Activated CD8-positive, alpha-beta memory T cell treated with anti-CD3 and anti-CD28 coated beads, Interleukin-2, amount 10 ng/mL, durations not matched to agents 7 days and 5 days (primary cell): ENCODE measurements around the gene HMCN2. TPM values are rescaled to one million over a fixed set of nuclear protein-coding genes. Genes with fewer than 3 reads are reported as not detected.

Source experiments
- ATAC-seq: fragments of 150-1000 bp; cut with Tn5 transposase; one replicate; pipeline ENCODE4 v1.10.0; 2021; ENCODE audit warnings: moderate library complexity
- CTCF ChIA-PET: fragments of 350-600 bp; sonication (Branson Sonifier 250); formaldehyde crosslinking; loops from one replicate; lab custom pipeline; 2021; ENCODE audit warnings: antibody characterized with exemption; lab: Charles Lee
- DNase-seq: peaks from one replicate; pipeline ENCODE4 v3.0.0-alpha.2; 2020
- H3K27ac Mint-ChIP-seq: one replicate; pipeline ENCODE4 v1.8.0; 2021; ENCODE audit warnings: mild to moderate bottlenecking, mixed read lengths
- H3K27me3 Mint-ChIP-seq: one replicate; pipeline ENCODE4 v1.8.0; 2021; ENCODE audit warnings: mixed read lengths
- H3K36me3 Mint-ChIP-seq: one replicate; pipeline ENCODE4 v1.8.0; 2021; ENCODE audit warnings: mild to moderate bottlenecking, mixed read lengths
- H3K4me1 Mint-ChIP-seq: one replicate; pipeline ENCODE4 v1.8.0; 2021; ENCODE audit warnings: mixed read lengths
- H3K4me3 Mint-ChIP-seq: one replicate; pipeline ENCODE4 v1.8.0; 2021; ENCODE audit warnings: mild to moderate bottlenecking, moderate library complexity, mixed read lengths
- H3K9me3 Mint-ChIP-seq: one replicate; pipeline ENCODE4 v1.8.0; 2022; ENCODE audit warnings: low read depth, mixed read lengths
- total RNA-seq, 2 experiments: library from RNA; stranded (reverse); gene quantifications; one replicate each; pipeline ENCODE4 v1.2.3, GENCODE V29; 2021

The HMCN2 gene
- total RNA-seq, 2 experiments from 2014 or later = not detected

DNA sequence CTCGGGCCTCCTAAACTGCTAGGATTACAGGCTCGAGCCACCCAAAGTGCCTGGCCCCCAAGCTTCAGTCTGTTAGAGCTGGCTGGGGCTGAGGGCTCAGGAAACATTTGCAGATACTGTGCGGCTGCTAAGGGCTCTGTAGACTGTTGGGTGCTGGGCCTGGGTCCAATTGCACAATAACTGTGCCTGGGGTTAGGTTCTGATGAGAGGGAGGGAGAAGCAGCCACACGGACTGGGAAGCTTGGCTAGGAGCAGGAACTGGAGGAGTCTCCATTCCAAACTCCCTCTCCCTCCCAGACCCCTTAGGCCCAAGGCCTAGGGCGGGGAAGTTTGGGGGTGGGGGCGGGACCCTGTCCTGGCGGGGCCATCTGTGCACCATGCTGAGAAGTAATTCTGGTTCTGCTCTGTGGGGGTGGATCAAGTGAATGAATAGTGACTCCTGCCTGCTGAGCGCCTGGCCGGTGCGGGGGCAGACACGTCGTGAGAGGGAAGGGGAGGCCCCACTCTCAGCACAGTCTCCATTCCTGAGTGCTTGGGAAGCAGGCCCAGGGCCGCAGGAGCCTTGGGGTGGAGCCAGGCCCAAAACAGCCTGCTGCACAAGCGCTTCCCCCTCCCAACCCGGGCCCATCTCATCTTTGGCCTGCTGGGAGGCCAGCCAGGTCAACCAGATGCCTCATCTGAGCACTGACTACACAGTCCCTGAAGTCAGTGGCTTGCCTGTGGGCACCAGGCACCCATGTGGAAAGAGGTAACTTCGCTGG is 180.7 kb downstream of the HMCN2 start:
- CTCF ChIA-PET = interaction anchor here (1.4 kb wide), 1 partner anchor 708 kb away, joined by 3 read pairs; no protein-coding TSS in a partner anchor
- H3K27me3 Mint-ChIP-seq = peaks cover 28% of the 10 kb centered on the region
- peaks cover 14% of the 10 kb centered on the region for H3K4me1 Mint-ChIP-seq
- H3K36me3 Mint-ChIP-seq = peaks cover 1% of the 10 kb centered on the region
- DNase-seq (no peak), ATAC-seq (no peak)
- peaks cover 8% of the 10 kb centered on the region for H3K9me3 Mint-ChIP-seq
- H3K27ac Mint-ChIP-seq = no peak overlapping the region
- no peak overlapping the region for H3K4me3 Mint-ChIP-seq

GRCh38 chr9:130447193-130447816 is 181.7 kb downstream of the HMCN2 start:
- no peak for DNase-seq
- CTCF ChIA-PET = interaction anchor here (0.5 to 1.4 kb wide), 4 partner anchors 14 to 709 kb away, joined by 3 to 5 read pairs (median 4); no protein-coding TSS in a partner anchor
- no peaks in the 10 kb centered on the region for H3K9me3 Mint-ChIP-seq
- peak overlapping the region; percentile 62 for H3K27ac Mint-ChIP-seq
- no peak overlapping the region for H3K4me3 Mint-ChIP-seq
- H3K27me3 Mint-ChIP-seq = peaks cover 24% of the 10 kb centered on the region
- ATAC-seq = no peak
- no peaks in the 10 kb centered on the region for H3K36me3 Mint-ChIP-seq
- H3K4me1 Mint-ChIP-seq = peaks cover 14% of the 10 kb centered on the region

- no peaks in the 10 kb centered on the region for H3K9me3 Mint-ChIP-seq
- H3K4me1 Mint-ChIP-seq = peaks cover 14% of the 10 kb centered on the region
- CTCF ChIA-PET = interaction anchor here (1.2 to 1.5 kb wide), 3 partner anchors 13 to 18 kb away, joined by 4 to 5 read pairs (median 4); no protein-coding TSS in a partner anchor
- peak; percentile 38 for ATAC-seq
- H3K4me3 Mint-ChIP-seq = no peak overlapping the region
- peak overlapping the region; percentile 19 for H3K27ac Mint-ChIP-seq
- DNase-seq = peak; percentile 57
- peaks cover 22% of the 10 kb centered on the region for H3K27me3 Mint-ChIP-seq
- H3K36me3 Mint-ChIP-seq = no peaks in the 10 kb centered on the region
Observed at GRCh38 chr9:130448035-130448624, 182.6 kb downstream of the HMCN2 start.

GRCh38 chr9:130448771-130449603 is 183.4 kb downstream of the HMCN2 start:
- H3K4me3 Mint-ChIP-seq = no peak overlapping the region
- H3K27me3 Mint-ChIP-seq = peaks cover 14% of the 10 kb centered on the region
- H3K27ac Mint-ChIP-seq = no peak overlapping the region
- H3K9me3 Mint-ChIP-seq = no peaks in the 10 kb centered on the region
- DNase-seq (no peak), ATAC-seq (no peak)
- H3K36me3 Mint-ChIP-seq = no peaks in the 10 kb centered on the region
- CTCF ChIA-PET = interaction anchor here (0.7 to 1.5 kb wide), 4 partner anchors 12 to 546 kb away, joined by 3 to 5 read pairs (median 3); no protein-coding TSS in a partner anchor
- peaks cover 14% of the 10 kb centered on the region for H3K4me1 Mint-ChIP-seq

DNA sequence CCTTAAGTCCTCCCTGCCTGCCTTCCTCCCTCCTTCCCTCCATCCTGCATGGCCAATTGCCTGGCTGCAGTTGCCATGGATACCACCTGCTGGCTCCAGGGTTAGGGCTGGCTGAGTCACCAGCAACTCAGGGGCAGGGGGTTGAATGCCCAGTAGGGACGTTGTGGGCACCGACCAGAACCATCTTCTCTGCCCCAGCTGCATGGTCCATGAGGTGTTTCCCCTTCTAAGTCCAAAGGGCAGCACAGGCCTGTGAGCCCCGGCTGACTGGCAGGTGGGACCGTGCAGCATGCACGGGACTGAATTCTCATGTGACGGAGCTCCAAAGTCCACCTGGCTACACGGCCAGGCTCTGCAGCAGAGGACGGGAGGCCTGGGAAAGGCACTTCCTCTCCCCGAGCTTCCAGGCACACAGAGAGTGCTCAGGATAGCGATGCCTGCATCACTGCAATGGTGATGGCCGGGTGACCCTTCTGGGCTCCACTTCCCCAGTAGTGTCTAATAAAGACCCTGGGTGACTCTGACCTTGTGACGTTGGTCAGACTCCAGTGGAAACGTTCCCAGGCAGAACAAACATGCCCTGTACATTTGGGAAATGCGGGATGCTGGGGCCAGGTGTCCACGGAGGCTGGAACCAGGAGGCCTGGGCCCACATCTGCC is 184.9 kb downstream of the HMCN2 start:
- ATAC-seq (no peak), DNase-seq (no peak)
- Mint-ChIP-seq H3K4me1 (peaks cover 14% of the 10 kb centered on the region), H3K36me3 (no peaks in the 10 kb centered on the region), H3K4me3 (no peak overlapping the region), H3K27me3 (peaks cover 7% of the 10 kb centered on the region), H3K9me3 (no peaks in the 10 kb centered on the region), H3K27ac (no peak overlapping the region)
- CTCF ChIA-PET = no interaction called here

DNA sequence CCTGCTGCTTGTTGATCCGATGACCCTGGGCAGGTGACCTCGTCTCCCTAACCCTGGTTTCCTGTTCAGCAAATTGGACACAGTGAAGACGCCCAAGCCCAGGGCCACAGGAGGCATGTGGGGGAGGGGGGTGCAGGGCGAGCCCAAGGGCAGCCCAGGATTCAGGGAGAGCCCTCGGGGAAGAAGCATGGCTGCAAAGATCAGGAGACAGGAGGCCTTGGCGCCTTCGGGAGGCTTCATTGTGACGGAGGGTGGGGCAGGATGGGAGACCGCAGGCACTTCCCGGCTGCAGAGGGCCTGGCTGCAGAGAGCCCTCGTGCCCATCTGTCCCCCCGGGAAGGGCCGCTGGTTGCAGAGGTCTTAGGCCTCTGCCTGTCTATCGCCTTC is 185.4 kb downstream of the HMCN2 start:
- H3K4me3 Mint-ChIP-seq = no peak overlapping the region
- H3K36me3 Mint-ChIP-seq = no peaks in the 10 kb centered on the region
- peaks cover 14% of the 10 kb centered on the region for H3K4me1 Mint-ChIP-seq
- DNase-seq (no peak), ATAC-seq (no peak)
- H3K27ac Mint-ChIP-seq = no peak overlapping the region
- CTCF ChIA-PET = interaction anchor here (2.0 kb wide), 1 partner anchor 10 kb away, joined by 6 read pairs; no protein-coding TSS in a partner anchor
- H3K9me3 Mint-ChIP-seq = no peaks in the 10 kb centered on the region
- peaks cover 2% of the 10 kb centered on the region for H3K27me3 Mint-ChIP-seq

GRCh38 chr9:130451509-130452388 is 186.2 kb downstream of the HMCN2 start:
- no peaks in the 10 kb centered on the region for H3K36me3 Mint-ChIP-seq
- H3K27me3 Mint-ChIP-seq = no peaks in the 10 kb centered on the region
- H3K4me1 Mint-ChIP-seq = peaks cover 14% of the 10 kb centered on the region
- H3K9me3 Mint-ChIP-seq = no peaks in the 10 kb centered on the region
- CTCF ChIA-PET = interaction anchor here (2.0 kb wide), 1 partner anchor 9 kb away, joined by 6 read pairs; no protein-coding TSS in a partner anchor
- DNase-seq (no peak), ATAC-seq (peak; percentile 48)
- no peak overlapping the region for H3K4me3 Mint-ChIP-seq
- H3K27ac Mint-ChIP-seq = no peak overlapping the region

GRCh38 chr9:130452835-130453234 is 187.3 kb downstream of the HMCN2 start:
- DNase-seq (no peak), ATAC-seq (no peak)
- no peaks in the 10 kb centered on the region for H3K27me3 Mint-ChIP-seq
- no peak overlapping the region for H3K27ac Mint-ChIP-seq
- CTCF ChIA-PET = interaction anchor here (0.6 to 2.0 kb wide), 4 partner anchors 8 to 233 kb away, joined by 3 to 6 read pairs (median 5); no protein-coding TSS in a partner anchor
- no peaks in the 10 kb centered on the region for H3K36me3 Mint-ChIP-seq
- H3K9me3 Mint-ChIP-seq = no peaks in the 10 kb centered on the region
- no peak overlapping the region for H3K4me3 Mint-ChIP-seq
- peaks cover 8% of the 10 kb centered on the region for H3K4me1 Mint-ChIP-seq

GRCh38 chr9:130453487-130453886 is 187.9 kb downstream of the HMCN2 start:
- no peak for DNase-seq
- H3K9me3 Mint-ChIP-seq = no peaks in the 10 kb centered on the region
- no peaks in the 10 kb centered on the region for H3K36me3 Mint-ChIP-seq
- no peak for ATAC-seq
- H3K27me3 Mint-ChIP-seq = no peaks in the 10 kb centered on the region
- H3K27ac Mint-ChIP-seq = no peak overlapping the region
- CTCF ChIA-PET = interaction anchor here (0.6 to 2.0 kb wide), 3 partner anchors 229 to 232 kb away, joined by 3 to 6 read pairs (median 4); no protein-coding TSS in a partner anchor
- no peak overlapping the region for H3K4me3 Mint-ChIP-seq
- peaks cover 3% of the 10 kb centered on the region for H3K4me1 Mint-ChIP-seq

DNA sequence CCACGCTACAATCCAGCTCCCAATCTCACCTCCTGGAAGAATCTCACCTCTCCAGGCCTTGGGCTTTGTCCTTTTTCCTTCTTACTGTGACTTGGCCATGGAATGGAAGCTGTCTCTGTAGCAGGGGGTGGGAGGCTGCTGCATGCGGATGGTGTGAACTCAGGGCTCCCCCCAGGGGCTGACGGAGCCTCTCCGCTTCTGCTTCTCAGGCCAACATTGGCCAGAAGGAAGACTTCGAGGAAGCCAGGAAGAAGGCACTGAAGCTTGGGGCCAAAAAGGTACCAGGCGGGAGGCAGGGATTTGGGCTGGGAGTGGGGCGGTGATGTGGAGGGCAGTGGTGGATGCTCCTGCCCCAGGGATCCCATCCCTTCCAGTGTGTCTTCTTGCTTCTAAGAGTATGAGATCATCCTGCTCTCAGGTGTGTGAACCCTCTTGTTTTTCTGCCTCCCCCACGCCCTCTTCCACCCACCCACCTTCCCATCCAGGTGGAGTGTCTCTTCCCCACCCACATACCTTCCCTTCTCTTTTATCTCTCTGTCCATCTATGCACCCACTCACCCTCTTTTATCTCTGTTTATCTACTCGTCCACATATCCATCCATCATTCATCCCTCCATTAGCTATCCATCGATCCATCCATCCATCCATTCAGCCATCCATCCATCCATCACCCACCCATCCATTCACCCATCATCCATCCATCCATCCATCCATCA is 188.7 kb downstream of the HMCN2 start:
- ATAC-seq = no peak
- Mint-ChIP-seq H3K9me3 (no peaks in the 10 kb centered on the region), H3K27me3 (no peaks in the 10 kb centered on the region), H3K27ac (no peak overlapping the region), H3K4me1 (no peaks in the 10 kb centered on the region), H3K4me3 (no peak overlapping the region), H3K36me3 (no peaks in the 10 kb centered on the region)
- DNase-seq = no peak
- CTCF ChIA-PET = interaction anchor here (1.4 to 2.0 kb wide), 2 partner anchors 228 to 230 kb away, joined by 4 to 6 read pairs; no protein-coding TSS in a partner anchor

GRCh38 chr9:130454812-130455325 is 189.3 kb downstream of the HMCN2 start:
- no peaks in the 10 kb centered on the region for H3K27me3 Mint-ChIP-seq
- no peaks in the 10 kb centered on the region for H3K9me3 Mint-ChIP-seq
- H3K36me3 Mint-ChIP-seq = no peaks in the 10 kb centered on the region
- no peak overlapping the region for H3K27ac Mint-ChIP-seq
- CTCF ChIA-PET = interaction anchor here (2.0 kb wide), 1 partner anchor 228 kb away, joined by 6 read pairs; no protein-coding TSS in a partner anchor
- H3K4me1 Mint-ChIP-seq = no peaks in the 10 kb centered on the region
- ATAC-seq (no peak), DNase-seq (no peak)
- H3K4me3 Mint-ChIP-seq = no peak overlapping the region
